KOPT-K1 (cell line): Measurements from ENCODE around the gene GSG1L.

Experiments used
- H3K27ac ChIP-seq: fragments of 200-600 bp; sonication (generic); 2 replicates; pipeline ENCODE4 v1.5.1; 2016; ENCODE audit warnings: antibody characterized with exemption, mild to moderate bottlenecking, low read depth, low read length; ENCODE audit not compliant: poor library complexity, severe bottlenecking
- H3K36me3 ChIP-seq: fragments of 200-600 bp; sonication (generic); 2 replicates; pipeline ENCODE4 v1.5.1; 2017; ENCODE audit warnings: antibody characterized with exemption, mild to moderate bottlenecking, low read length, moderate library complexity; ENCODE audit not compliant: insufficient read depth
- H3K9me3 ChIP-seq: fragments of 200-600 bp; sonication (generic); 2 replicates; pipeline ENCODE4 v1.5.1; 2017; ENCODE audit warnings: antibody characterized with exemption, low read length, mild to moderate bottlenecking; ENCODE audit not compliant: insufficient read depth, poor library complexity, severe bottlenecking

The GSG1L gene

DNA sequence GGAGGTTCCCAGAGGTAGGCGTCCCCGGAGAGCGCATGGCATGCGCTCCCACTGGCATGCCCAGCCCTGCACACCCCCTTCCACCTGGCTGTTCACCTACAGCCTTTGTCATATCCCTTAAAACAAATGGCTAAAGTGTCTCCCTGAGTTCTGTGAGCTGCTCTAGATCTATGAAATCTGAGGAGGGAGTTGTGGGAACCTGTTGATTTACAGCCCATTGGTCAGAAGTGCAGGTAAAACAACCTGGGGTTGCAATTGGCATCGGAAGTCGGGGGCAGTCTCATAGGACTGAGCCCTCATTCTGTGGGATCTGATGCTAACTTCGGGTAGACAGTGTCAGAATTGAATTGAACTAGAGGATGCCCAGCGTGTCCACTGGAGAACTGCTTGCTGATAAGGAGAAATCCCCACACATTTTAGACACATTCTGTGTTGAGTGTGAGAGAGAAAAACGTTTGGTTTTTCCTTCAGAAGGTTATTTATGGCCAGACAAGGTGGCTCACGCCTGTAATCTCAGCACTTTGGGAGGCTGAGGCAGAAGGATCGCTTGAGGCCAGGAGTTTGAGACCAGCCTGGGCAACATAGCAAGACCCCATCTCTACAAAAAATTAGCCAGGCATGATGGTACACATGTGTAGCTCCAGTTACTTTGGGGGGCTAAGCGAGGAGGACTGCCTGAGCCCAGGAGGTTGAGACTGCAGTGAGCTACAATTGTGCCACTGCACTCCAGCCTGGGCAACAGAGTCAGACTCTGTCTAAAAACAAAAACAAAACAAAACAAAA is 22.1 kb upstream of the GSG1L start:
- Histone ChIP-seq H3K9me3 (no peaks in the 10 kb centered on the region), H3K27ac (no peak overlapping the region), H3K36me3 (no peaks in the 10 kb centered on the region)

DNA sequence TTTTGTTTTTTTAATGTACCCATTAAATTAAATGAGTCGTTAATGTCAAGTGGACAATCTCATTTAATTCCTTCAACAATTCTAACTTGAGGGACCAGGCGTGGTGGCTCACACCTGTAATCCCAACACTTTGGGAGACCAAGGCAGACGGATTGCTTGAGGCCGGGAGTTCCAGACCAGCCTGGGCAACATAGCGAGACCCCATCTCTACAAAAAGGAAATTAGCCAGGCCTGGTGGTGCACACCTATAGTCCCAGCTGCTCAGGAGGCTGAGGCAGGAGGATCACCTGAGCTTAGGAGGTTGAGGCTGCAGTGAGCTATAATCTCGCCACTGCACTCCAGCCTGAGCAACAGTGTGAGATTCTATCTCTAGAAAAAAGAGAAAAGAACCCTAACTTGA is 20.7 kb upstream of the GSG1L start:
- no peaks in the 10 kb centered on the region for H3K36me3 ChIP-seq
- H3K9me3 ChIP-seq, result no peaks in the 10 kb centered on the region
- no peak overlapping the region for H3K27ac ChIP-seq

- Histone ChIP-seq H3K36me3 (no peaks in the 10 kb centered on the region), H3K27ac (no peak overlapping the region), H3K9me3 (no peaks in the 10 kb centered on the region)
These were observed 19.1 kb upstream of the GSG1L start for GRCh38 chr16:28082624-28083023.

DNA sequence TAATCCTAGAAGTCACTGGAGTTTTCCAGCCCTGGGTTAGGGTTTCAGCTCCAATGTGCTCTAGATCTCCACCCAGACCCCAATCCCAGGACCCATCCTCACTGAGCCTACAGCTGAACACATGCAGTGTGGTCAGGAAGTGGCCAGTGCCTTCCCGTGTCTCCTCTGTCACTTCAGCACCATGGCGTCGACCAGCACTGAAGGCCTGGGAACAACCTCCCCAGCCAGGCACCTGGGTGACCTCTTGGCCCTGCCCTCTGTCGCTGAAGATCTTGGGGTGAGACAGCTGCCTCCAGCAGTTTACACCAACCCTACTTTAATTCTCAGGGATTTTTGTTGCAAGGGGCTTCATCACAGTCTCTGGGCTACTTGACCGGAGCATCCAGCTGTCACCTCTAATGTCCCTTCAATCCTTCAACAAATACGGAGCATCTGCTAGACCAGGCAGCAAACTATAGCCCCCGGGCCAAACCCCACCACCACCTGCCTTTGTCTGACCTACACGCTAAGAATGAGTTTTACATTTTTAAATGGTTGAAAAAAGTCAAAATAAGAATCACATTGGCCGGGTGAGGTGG is 18.0 kb upstream of the GSG1L start:
- H3K27ac ChIP-seq, result no peak overlapping the region
- no peaks in the 10 kb centered on the region for H3K9me3 ChIP-seq
- H3K36me3 ChIP-seq, result no peaks in the 10 kb centered on the region

DNA sequence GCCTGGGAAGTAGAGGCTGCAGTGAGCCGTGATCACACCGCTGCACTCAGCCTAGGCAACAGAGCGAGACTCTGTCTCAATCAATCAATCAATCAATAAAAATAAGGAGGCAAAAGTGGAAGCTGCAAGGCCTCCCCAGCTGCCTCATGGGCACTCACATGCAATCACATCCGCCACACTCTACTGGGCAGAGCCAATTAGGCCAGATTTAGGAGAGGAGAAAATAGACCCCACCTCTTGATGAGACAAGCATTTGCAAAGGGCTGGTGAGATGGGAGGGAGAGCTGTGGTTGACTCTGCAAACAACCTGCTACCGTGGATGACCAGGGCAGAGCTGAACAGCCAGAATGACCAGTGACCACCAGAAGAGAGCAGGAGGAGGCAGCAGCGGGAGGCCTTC is 14.7 kb upstream of the GSG1L start:
- no peaks in the 10 kb centered on the region for H3K36me3 ChIP-seq
- H3K27ac ChIP-seq, result no peak overlapping the region
- H3K9me3 ChIP-seq, result no peaks in the 10 kb centered on the region

DNA sequence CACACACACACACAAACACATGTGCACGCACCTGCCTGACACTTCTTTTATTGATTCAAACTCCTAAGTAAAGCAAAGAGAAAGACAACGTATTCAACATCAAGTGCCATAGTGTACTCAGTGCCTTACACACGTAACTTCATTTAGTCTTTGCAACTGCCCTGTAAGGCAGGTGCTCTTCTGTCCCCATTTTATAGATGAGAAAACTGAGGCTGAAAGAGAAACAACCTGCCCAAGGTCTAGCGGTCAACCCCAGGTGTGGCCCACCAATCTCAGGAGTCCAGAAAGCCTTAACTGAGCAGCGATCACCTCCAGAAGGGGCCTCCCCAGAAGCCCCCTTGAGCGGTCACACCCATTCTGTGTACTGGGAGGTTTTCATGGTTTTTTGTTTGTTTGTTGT is 10.3 kb upstream of the GSG1L start:
- no peaks in the 10 kb centered on the region for H3K36me3 ChIP-seq
- no peaks in the 10 kb centered on the region for H3K9me3 ChIP-seq
- no peak overlapping the region for H3K27ac ChIP-seq

- Histone ChIP-seq H3K36me3 (no peaks in the 10 kb centered on the region), H3K9me3 (no peaks in the 10 kb centered on the region), H3K27ac (no peak overlapping the region)
These were observed 8.6 kb upstream of the GSG1L start for GRCh38 chr16:28072087-28072486.

DNA sequence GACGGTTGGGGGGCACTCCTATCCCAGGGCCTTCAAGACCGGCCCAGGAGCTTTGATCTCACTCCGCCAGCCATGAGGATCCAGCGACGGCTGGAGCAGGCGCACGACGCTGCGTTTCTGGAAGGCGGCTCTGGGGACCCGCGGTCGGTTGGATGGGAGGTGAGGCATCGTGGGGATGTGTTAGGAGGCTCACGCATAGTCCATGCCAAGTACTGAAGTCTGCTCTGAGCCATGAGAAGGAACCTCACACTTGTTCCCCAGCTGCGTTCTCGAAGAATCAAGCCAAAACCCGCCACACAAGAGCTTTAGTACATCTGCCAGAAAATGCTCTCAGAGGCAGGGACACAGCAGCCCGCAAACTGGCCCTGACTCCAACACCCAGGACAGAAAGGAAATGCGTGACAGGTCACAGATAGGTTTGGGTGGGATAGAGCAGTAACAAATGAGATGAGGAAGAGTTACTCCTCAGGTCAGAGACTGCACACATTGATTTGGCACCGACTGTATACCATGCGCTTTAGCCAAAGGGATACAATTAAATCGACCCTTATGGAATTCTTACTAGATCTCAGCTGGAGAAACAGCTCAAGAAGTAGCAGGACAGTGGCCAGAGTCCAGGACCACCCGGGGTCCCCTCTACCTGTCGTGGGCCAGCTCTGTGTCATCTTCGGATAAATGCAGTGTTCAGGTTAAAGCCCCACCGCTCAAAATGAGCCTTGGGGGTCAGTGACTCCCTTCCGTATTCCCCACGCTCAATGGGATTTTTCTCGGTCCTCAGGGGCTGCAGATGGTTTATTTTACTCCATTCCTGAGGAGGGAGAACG is 6.7 kb upstream of the GSG1L start:
- Histone ChIP-seq H3K27ac (no peak overlapping the region), H3K9me3 (no peaks in the 10 kb centered on the region), H3K36me3 (no peaks in the 10 kb centered on the region)

DNA sequence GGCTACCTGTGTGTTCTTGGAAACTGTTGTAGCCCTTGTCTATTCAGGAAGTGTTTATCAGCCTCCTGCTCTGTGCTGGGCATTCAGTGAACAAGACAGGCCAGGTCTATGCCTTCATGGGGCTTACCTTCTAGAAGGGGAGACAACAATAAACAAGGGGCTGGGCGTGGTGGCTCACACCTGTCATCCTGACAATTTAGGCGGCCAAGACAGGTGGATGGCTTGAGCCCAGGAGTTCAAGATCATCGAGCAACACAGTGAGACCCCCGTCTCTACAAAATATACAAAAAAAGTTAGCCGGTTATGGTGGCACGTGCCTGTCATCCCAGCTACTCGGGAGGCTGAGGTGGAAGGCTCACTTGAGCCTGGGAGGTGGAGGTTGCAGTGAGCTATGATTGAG is 5.5 kb upstream of the GSG1L start:
- Histone ChIP-seq H3K27ac (no peak overlapping the region), H3K9me3 (no peaks in the 10 kb centered on the region), H3K36me3 (no peaks in the 10 kb centered on the region)

DNA sequence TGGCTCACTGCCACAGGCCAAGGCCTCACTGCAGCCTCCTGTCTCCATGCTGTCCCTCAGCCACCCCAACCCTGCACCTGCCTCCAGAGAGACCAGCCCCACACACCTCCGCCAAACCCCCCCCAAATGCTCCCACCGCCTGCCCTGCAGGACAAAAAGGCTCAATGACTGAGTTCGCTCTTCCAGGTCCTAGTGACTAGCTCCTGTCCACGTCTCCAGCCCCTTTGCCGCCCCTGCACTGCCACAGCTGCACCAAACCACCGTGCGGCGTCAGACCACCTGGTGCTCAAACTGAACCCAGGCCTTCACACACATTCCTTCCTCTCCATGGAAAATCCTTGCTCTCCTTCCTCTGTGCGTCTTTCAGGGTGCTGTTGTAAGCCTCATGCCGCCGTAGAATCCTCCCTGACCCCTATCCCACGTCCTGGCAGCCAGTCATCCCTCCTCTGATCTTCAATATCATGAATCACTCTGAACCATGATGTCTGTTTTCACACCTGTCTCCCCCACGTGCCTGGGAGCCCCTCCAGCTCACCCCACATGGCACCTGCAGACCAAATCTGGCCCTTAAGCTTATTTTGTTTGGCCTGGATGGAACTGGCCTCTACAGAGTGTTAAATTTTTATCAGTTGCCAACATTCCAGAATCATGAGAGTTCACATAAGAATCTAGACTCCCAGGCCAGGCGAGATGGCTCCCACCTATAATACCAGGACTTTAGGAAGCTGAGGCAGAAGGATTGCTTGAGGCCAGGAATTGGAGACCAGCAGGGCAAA is 4.3 kb upstream of the GSG1L start:
- no peak overlapping the region for H3K27ac ChIP-seq
- H3K36me3 ChIP-seq, result no peaks in the 10 kb centered on the region
- no peaks in the 10 kb centered on the region for H3K9me3 ChIP-seq

DNA sequence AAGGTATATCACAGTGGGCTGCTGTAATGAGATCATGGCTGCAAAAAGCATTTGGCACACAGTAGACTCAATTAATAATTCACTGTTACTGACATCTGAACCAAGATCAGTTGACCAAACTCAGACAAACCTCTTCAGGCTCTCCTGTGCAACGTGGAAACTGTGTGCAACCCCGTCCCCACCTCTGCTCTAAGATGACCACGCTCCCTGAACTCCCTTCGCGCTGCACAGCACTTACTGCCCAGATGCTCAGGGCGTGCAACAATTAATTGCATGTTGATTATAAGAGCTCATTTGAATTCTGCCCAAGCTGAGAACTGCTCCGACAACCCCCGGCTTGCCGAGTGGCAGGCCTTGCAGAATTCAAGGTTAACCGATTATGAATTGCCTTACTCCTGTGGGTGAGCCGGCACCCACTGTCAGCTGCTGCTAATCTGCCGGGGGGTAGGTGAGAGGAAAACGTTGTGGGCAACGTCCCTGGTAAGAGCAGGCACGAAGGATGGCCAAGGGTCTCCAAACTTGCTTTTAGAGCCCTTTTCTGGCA is 1.3 kb upstream of the GSG1L start:
- Histone ChIP-seq H3K36me3 (no peaks in the 10 kb centered on the region), H3K9me3 (no peaks in the 10 kb centered on the region), H3K27ac (no peak overlapping the region)

- Histone ChIP-seq H3K9me3 (no peaks in the 10 kb centered on the region), H3K36me3 (no peaks in the 10 kb centered on the region), H3K27ac (no peak overlapping the region)
These were observed 636 bp upstream of the GSG1L start for GRCh38 chr16:28064150-28064549.

DNA sequence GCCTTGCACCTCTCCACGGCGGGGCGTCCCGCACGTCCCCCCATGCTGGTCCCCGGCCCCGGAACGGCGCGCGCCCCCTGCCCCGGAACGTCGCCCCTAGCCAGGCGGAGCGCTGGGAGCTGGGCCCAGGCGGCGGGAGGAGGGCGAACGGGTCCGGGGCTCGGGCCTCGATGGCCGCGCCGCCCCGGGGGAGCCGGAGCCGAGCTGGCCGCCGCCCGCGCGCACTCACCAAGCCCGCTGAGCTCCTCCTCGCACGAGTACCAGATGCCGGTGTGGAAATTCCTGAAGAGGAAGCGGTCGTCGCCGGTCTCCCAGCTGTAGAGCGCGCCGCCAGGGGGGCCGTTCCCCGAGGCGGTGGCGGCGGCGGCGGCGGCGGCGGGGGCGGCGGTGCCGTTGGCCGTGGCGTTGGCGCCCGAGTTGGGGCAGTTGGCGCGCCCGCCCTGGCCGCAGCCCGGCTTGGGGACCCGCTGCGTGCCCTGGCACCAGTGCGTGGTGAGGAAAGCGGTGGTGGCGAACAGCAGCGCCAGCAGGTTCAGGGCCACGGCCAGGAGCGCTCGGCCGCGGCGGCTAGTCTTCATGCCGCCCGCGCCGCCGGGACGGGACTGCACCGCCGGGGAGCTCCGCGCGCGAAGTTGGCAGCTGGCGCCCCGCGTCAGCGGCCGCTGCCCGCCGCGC is 530 bp downstream of the GSG1L start:
- Histone ChIP-seq H3K27ac (no peak overlapping the region), H3K9me3 (no peaks in the 10 kb centered on the region), H3K36me3 (no peaks in the 10 kb centered on the region)

GRCh38 chr16:28062261-28062846 is 1.2 kb downstream of the GSG1L start:
- H3K36me3 ChIP-seq, result no peaks in the 10 kb centered on the region
- H3K27ac ChIP-seq, result no peak overlapping the region
- no peaks in the 10 kb centered on the region for H3K9me3 ChIP-seq
